Dermis blood vessel endothelial cell (primary cell): ENCODE results near the gene RXFP3. TPM values are rescaled to one million over a fixed set of nuclear protein-coding genes. Genes with fewer than 3 reads are reported as not detected.
"Not testable (repeated sequence)": the region's sequence is repeated elsewhere in the genome, so short reads cannot be mapped to it uniquely, and the experiment has no call there.

Experiments used
- DNase-seq: peaks from one replicate; pipeline ENCODE4 v3.0.0; 2010
- total RNA-seq: library from RNA; depleted of rRNA; stranded (reverse); fragments of >200 nt; gene quantifications from 2 replicates; pipeline ENCODE4 v1.2.3, GENCODE V29; 2014

Gene RXFP3
- total RNA-seq = not detected in 2 replicates

DNA sequence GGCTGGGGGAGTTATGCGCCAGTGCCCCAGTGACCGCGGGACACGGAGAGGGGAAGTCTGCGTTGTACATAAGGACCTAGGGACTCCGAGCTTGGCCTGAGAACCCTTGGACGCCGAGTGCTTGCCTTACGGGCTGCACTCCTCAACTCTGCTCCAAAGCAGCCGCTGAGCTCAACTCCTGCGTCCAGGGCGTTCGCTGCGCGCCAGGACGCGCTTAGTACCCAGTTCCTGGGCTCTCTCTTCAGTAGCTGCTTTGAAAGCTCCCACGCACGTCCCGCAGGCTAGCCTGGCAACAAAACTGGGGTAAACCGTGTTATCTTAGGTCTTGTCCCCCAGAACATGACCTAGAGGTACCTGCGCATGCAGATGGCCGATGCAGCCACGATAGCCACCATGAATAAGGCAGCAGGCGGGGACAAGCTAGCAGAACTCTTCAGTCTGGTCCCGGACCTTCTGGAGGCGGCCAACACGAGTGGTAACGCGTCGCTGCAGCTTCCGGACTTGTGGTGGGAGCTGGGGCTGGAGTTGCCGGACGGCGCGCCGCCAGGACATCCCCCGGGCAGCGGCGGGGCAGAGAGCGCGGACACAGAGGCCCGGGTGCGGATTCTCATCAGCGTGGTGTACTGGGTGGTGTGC lies at the start of gene RXFP3:
Gene RXFP3, plus strand, starts transcription at position 6 of the 636 bp plus-strand sequence. Its CDS starts 355 bp downstream, at position 361.
- no peak for DNase-seq

DNA sequence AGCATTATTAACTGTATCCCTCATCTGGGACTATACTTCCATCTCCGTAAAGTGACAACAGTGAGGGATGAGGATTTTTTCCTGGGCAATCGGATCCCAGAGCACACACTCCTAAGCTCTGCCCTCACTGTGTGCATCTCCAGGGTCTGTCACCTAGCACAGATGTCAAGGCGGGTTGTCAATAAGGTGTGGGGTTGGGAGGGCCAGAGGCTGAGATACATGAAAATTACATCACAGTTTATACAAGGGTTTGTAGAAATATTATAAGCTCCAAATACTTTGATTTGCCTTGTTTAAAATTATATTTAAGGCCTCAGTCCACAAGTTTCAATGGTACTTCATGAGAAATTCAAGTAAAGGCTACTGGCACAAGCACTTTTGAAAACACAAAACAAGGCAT lies 48.9 kb upstream of the RXFP3 start:
- no peak for DNase-seq

DNA sequence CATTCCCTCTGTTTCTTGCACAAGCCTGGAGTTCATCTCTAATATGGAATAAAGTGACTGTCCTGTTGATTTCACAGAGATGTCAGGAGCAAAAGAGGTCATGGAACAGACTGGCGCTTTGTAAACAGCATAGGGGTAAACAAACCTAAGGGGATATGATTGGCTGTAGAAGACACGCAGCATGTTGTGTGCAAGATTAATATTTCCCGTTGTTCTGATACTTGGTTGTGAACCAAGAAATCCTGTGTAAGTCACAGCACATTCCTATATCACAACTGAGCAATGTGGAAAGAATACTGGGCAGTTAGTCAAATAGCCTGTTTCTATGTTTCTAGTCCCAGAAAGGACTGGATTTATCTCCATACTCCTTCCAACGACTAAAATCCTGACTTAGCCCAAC lies 47.6 kb upstream of the RXFP3 start:
- no peak for DNase-seq

DNA sequence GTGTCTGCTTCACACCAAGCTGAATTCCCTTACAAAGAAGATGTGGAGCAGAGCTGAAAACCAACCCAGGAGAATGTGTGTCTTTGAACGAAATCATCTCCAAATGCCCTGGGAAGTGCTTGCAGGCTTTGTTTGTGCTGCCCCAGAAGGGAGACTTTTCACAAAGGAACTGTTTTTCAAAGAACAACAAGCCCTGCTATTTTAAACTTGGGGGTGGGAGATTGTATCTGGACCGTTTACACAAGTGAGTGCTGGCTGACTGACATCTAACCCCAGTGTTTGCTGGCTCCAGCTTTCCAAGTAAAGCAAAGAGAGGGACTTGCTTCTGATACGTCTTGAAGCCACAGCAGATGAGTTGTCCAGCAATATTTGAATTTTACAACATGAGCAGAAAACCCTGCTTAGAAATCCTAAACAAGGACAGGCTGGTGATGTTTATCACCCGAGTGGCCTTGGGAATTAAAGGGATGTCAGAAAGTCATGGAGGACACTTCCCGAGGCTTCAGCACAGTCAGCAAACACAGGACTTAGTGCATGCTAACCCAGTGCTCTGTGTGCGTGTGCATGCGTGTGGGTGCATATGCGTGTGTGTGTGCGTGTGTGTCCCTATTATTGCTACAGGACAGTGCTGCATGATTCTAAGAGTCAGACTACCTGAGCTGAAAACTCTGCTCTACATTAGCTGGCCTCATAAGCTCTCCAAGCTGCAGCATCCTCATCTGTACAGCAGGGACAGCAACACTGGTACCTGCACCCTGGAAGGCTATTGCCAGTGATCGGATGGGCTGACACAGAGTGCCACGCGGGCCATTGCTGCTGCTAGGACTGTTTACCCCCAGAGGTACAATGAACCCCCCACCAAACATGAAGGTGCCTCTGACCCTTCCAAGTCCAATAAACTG lies 45.8 kb upstream of the RXFP3 start:
- no peak for DNase-seq

- no peak for DNase-seq
These were observed 44.8 kb upstream of the RXFP3 start for GRCh38 chr5:33891446-33891787.

- no peak for DNase-seq
These were observed 44.2 kb upstream of the RXFP3 start, which contains the start of gene ADAMTS12 for GRCh38 chr5:33891788-33892619. Gene ADAMTS12, minus strand, starts transcription at chr5:33891990. Its CDS starts 134 bp downstream, at chr5:33891856.

GRCh38 chr5:33892620-33893137 lies 43.5 kb upstream of the RXFP3 start:
- no peak for DNase-seq

DNA sequence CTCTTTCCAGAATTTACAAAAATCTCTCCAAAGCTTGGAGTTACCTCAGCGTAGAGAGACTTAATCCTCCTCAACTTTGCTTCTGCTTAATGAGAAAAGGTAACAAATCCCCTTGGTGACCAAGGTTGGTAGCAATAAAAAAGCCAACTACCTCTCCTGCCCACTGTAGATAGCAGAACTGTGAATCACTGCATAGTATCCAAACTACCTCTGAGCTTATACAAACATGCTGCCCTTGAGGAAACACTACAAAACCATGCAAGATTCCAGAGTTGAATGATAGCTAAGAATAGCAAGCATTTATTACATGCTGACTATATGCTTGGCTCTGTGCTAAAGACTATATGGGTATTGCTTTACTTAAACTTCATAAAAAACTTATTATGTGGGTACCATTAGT lies 41.6 kb upstream of the RXFP3 start:
- DNase-seq = no peak

DNA sequence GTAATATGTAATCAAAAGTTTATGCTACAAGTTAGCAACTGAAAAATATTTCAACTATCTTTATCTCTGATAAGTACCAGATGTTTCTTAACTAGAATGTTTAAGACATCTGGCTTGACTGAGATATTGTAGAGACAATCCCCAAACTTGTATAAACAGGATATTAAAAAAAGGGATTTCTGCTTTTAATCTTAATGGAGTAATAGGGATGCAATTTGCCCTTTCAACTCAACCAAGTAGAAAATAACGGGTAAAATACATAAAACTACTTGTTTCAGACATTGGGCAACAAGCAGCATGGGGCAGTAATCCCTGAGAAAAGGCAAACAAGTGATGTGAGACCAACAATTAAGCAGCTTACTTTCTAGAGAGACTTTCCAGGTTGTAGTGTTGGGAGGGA lies 35.0 kb upstream of the RXFP3 start:
- DNase-seq = no peak

GRCh38 chr5:33903118-33903517 lies 33.1 kb upstream of the RXFP3 start:
- no peak for DNase-seq

GRCh38 chr5:33905381-33905780 lies 30.8 kb upstream of the RXFP3 start:
- DNase-seq = no peak

GRCh38 chr5:33906248-33906647 lies 29.9 kb upstream of the RXFP3 start:
- not testable (repeated sequence) for DNase-seq

GRCh38 chr5:33914844-33915243 lies 21.3 kb upstream of the RXFP3 start:
- DNase-seq = not testable (repeated sequence)

DNA sequence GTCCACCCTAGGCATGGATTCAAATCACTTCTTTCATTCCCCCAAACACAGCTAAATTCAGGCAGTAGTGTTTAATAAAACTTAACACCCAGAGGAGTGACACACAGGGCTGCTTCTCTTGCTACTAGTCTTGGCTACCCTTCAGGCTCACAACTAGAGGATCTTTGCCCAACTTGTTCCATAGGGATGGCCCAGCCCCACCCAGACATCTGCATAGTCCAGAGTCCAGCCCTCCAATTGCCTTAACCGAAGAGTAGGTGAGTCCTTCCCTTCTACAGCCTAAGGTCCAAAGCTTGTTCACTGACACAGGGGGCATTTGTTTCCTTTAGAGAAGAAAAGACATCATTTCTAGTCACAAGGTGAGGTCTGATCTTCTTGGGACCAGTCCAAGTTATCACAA lies 15.2 kb upstream of the RXFP3 start:
- DNase-seq = no peak

DNA sequence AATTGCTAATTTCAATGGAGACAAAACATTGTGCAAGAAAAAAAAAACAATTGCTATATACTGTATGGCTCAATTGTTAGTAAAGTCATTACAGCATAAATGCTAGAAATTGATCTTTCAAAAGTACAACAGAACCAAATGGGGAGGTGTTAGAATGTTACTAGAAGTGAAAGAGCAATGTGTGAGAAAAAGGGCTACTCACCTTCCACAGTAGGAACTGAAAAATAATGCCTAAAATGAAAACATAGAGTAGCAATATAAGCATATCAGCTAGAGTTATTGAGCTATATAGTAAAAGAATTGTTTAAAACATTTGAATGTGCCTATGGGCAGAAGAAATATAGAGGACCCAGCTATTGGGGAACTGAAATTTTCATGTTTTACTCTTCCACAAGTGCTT lies 10.9 kb upstream of the RXFP3 start:
- DNase-seq = no peak

DNA sequence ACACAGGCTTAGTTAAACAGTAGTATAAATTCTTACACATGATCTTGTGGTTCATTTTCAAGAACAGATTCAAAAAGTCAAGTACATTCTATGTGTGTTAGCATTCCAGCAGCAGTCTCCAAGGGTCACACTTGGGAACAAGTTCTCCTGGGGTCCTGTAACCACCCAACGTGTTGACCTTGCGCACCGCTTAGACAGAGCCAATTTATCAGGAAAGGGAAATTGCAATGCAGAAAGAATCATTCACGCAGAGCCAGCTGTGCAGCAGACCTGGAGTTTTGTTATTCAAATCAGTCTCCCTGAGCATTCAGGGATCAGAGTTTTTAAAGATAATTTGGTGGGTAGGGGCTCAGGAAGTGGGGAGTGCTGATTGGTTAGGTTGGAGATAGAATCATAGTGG lies 8.5 kb upstream of the RXFP3 start:
- DNase-seq = no peak

DNA sequence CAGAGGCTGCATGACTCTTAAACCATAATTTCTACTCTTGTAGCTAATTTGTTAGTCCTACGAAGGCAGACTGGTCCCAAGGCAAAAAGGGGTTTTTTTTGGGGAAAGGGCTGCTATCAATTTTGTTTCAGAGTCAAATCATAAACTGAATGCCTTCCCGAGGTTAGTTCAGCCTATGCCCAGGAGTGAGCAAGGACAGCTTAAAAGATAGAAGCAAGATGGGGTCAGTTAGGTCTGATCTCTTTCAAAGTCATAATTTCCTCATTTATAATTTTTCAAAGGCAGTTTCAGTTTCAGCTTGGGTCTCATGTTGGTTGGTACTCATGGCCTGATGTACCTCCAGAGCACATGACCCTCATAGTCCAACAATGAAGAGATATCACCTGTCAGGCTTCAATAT lies 7.9 kb upstream of the RXFP3 start:
- DNase-seq = no peak

DNA sequence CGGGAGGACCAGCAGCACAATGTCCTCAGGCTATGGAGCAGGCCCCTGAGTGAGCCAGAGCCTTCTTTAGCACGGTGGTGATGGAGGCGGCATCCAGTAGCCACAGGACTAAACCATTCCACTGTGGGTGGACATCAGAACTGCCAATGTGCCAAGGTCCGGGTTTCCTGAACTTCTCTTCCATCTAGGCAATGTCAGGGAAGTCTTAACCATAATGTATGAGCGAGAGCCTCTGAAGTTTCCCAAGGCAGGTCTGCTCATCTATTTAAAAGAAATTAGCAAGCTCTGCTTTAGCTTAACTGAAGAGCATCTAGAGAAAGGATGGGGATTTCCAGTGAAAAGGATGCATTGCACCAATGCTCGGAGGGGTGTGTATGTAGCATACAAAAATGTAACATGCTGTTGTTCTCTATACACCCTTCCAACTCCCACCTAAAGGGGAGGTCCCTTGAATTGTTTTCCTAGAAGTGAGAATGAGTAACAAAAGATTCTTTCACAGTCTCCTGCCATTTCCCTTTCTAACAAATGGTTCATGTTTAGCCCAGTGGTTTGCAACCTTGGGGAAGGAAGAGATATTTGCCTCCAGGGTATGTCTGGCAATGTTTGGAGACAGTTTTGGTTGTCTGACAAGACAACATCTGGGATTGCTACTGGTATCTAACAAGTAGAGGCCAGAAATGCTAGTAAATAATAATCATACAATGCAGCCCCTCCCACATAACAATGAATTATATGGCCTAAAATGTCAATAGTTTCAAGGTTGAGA lies 6.1 kb upstream of the RXFP3 start:
- DNase-seq = no peak

GRCh38 chr5:33931136-33931535 lies 5.0 kb upstream of the RXFP3 start:
- DNase-seq = no peak

DNA sequence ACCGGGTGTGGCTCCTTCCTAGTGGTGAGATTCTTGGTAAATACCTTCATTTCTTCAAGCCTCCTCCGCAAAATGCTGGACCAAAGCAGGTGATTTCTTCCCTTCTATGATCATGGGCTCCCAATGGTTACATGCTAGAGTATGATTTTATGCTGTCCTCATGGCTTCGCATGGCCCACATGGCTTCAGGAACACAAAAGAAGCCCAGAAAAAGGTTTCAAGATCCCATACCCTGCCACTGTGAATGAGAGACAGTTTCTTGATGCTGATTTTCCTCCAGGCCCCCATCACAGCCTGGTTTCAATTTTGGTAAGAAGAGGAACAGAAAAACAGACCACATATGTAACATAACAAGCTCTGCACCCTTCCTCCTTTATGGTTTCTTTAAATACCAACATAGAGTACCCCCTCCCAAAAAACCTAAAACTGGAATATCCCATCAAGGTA lies 2.4 kb upstream of the RXFP3 start:
- DNase-seq = no peak

- no peak for DNase-seq
These were observed 2.0 kb upstream of the RXFP3 start for GRCh38 chr5:33934176-33934575.

DNA sequence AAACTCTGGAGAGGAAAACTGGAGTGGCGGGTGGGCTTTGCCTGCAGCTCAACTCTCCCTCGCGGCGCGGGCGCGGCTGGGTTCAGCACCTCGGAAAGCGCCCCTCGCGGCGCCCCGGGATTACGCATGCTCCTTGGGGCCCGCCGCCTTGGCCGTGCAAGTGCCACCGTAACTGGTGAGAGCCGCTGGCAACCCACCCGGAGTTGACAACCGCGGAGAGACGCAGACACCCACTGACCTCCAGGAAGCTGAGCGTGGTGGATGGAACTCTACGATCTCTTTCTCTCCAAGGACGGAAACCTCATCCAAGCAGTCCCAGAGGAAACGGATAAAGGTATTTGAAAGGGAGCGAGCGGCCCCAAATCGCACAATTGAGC lies 194 bp upstream of the RXFP3 start:
- peak; percentile 68 for DNase-seq
